Immature natural killer cell (primary cell): ENCODE data around the gene DENND10. TPM values are rescaled to one million over a fixed set of nuclear protein-coding genes. Genes with fewer than 3 reads are reported as not detected.
"Not testable (repeated sequence)": the region's sequence is repeated elsewhere in the genome, so short reads cannot be mapped to it uniquely, and the experiment has no call there.

ENCODE experiments used
- DNase-seq, 3 donors: peaks; one replicate each; pipeline ENCODE4 v3.0.0; 2022; ENCODE audit warnings: mixed read lengths in 1 of 3
- H3K27ac Mint-ChIP-seq, 6 donors: one replicate each; pipeline ENCODE4 v1.8.0; 2020; ENCODE audit warnings: mixed read lengths in 6 of 6, mild to moderate bottlenecking in 5 of 6, inconsistent platforms in 4 of 6, moderate library complexity in 3 of 6
- H3K27me3 Mint-ChIP-seq, 3 donors: one replicate each; pipeline ENCODE4 v1.8.0; 2020 to 2021; ENCODE audit warnings: low read depth in 3 of 3, mild to moderate bottlenecking in 3 of 3, mixed read lengths in 3 of 3, moderate library complexity in 3 of 3, inconsistent platforms in 1 of 3
- H3K36me3 Mint-ChIP-seq, 3 donors: one replicate each; pipeline ENCODE4 v1.8.0; 2020; ENCODE audit warnings: mixed read lengths in 3 of 3, inconsistent platforms in 2 of 3, mild to moderate bottlenecking in 2 of 3
- H3K4me1 Mint-ChIP-seq, 2 donors: one replicate each; pipeline ENCODE4 v1.8.0; 2020; ENCODE audit warnings: inconsistent platforms in 2 of 2, mild to moderate bottlenecking in 2 of 2, mixed read lengths in 2 of 2, moderate library complexity in 1 of 2
- H3K4me3 Mint-ChIP-seq, 5 donors: one replicate each; pipeline ENCODE4 v1.8.0; 2020; ENCODE audit warnings: mild to moderate bottlenecking in 5 of 5, mixed read lengths in 5 of 5, inconsistent platforms in 3 of 5, moderate library complexity in 3 of 5
- H3K9me3 Mint-ChIP-seq, 6 donors: one replicate each; pipeline ENCODE4 v1.8.0; 2020; ENCODE audit warnings: mild to moderate bottlenecking in 6 of 6, mixed read lengths in 6 of 6, inconsistent platforms in 4 of 6, moderate library complexity in 3 of 6
- polyA plus RNA-seq, 3 donors: library from polyadenylated mRNA; unstranded; fragments of 300-500 nt; fragmentation: Illumina TruSeq; gene quantifications; one replicate each; pipeline ENCODE4 v1.2.3, GENCODE V29; 2021

DENND10 gene
- polyA plus RNA-seq, 3 donors from 2014 or later: 26.2 to 37.4 (median 36.9) TPM

DNA sequence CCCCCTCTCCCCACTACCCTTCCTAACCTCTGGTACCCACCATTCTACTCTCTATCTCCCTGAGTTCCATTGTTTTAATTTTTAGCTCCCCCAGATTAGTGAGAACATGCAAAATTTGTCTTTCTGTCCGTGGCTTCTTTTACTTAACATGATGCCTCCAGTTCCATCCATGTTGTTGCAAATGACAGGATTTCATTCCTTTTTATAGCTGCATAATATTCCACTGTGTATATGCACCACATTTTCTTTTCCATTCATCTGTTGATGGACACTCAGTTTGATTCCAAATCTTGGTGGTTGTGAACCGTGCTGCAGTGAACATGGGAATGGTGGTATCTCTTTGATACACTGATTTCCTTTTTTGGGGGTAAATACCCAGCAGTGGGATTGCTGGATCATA is 22.0 kb downstream of the DENND10 start:
- H3K27ac Mint-ChIP-seq: no peak overlapping the region
- no peaks in the 10 kb centered on the region for H3K9me3 Mint-ChIP-seq
- H3K4me3 Mint-ChIP-seq: no peak overlapping the region
- DNase-seq: no peak
- H3K27me3 Mint-ChIP-seq: peaks cover 0 to under 1% (median 0%) of the 10 kb centered on the region in 3 donors
- peaks cover 24 to 45% (median 28%) of the 10 kb centered on the region in 3 donors for H3K36me3 Mint-ChIP-seq
- peaks cover 11 to 13% of the 10 kb centered on the region in 2 donors for H3K4me1 Mint-ChIP-seq

GRCh38 chr10:119129721-119130120 is 25.8 kb downstream of the DENND10 start:
- peaks cover 0 to 3% (median 2%) of the 10 kb centered on the region in 3 donors for H3K27me3 Mint-ChIP-seq
- peaks cover 27 to 32% of the 10 kb centered on the region in 2 donors for H3K4me1 Mint-ChIP-seq
- no peak overlapping the region for H3K4me3 Mint-ChIP-seq
- H3K27ac Mint-ChIP-seq: no peak overlapping the region
- no peaks in the 10 kb centered on the region for H3K9me3 Mint-ChIP-seq
- H3K36me3 Mint-ChIP-seq: peaks cover 27 to 42% (median 27%) of the 10 kb centered on the region in 3 donors
- DNase-seq: no peak

GRCh38 chr10:119131512-119132240 is 27.8 kb downstream of the DENND10 start:
- Mint-ChIP-seq H3K27ac (peak overlapping the region; percentile 90 to 95 (median 94)), H3K36me3 (peaks cover 19 to 38% (median 19%) of the 10 kb centered on the region in 3 donors), H3K4me1 (peaks cover 32 to 40% of the 10 kb centered on the region in 2 donors), H3K9me3 (no peaks in the 10 kb centered on the region), H3K27me3 (peaks cover 0 to 4% (median 3%) of the 10 kb centered on the region in 3 donors), H3K4me3 (peak overlapping the region; percentile 84 to 92 (median 88))
- peak; percentile 42 to 54 (median 43) for DNase-seq

GRCh38 chr10:119132521-119133345 is 28.8 kb downstream of the DENND10 start:
- Mint-ChIP-seq H3K9me3 (no peaks in the 10 kb centered on the region), H3K4me1 (peaks cover 32 to 40% of the 10 kb centered on the region in 2 donors), H3K4me3 (peak overlapping the region in 3 of 5 donors; percentile 84 to 92 (median 91)), H3K27ac (peak overlapping the region; percentile 90 to 95 (median 94)), H3K36me3 (peaks cover 19 to 38% (median 19%) of the 10 kb centered on the region in 3 donors), H3K27me3 (peaks cover 0 to 4% (median 3%) of the 10 kb centered on the region in 3 donors)
- no peak for DNase-seq

GRCh38 chr10:119133949-119134348 is 30.0 kb downstream of the DENND10 start:
- no peak overlapping the region for H3K4me3 Mint-ChIP-seq
- peaks cover 32 to 40% of the 10 kb centered on the region in 2 donors for H3K4me1 Mint-ChIP-seq
- peak overlapping the region in 4 of 6 donors; percentile 14 to 51 (median 48) for H3K27ac Mint-ChIP-seq
- DNase-seq: no peak
- peaks cover 0 to 6% (median 3%) of the 10 kb centered on the region in 3 donors for H3K27me3 Mint-ChIP-seq
- H3K9me3 Mint-ChIP-seq: no peaks in the 10 kb centered on the region
- H3K36me3 Mint-ChIP-seq: peaks cover 17 to 36% (median 17%) of the 10 kb centered on the region in 3 donors

DNA sequence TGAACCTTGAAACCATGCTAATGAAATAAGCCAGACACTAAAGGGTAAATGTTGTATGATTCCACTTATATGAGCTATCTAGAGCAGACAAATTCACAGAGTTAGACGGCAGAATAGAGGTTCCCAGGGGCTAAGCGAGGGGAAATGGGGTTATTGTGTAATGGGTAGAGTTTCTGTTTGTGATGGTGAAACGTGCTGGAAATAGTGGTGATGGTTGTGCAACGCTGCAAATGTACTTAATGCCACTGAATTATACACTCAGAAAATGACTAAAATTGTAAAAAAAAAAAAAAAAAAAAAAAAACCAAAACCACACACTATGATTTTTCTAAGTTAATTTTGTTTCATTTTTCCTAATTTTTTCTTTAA is 31.6 kb downstream of the DENND10 start:
- H3K27me3 Mint-ChIP-seq: peaks cover 0 to 7% (median 3%) of the 10 kb centered on the region in 3 donors
- peaks cover 31 to 38% of the 10 kb centered on the region in 2 donors for H3K4me1 Mint-ChIP-seq
- peak overlapping the region; percentile 5 to 73 (median 28) for H3K27ac Mint-ChIP-seq
- no peaks in the 10 kb centered on the region for H3K9me3 Mint-ChIP-seq
- H3K36me3 Mint-ChIP-seq: peaks cover 12 to 29% (median 15%) of the 10 kb centered on the region in 3 donors
- peak overlapping the region in 4 of 5 donors; percentile 1 to 64 (median 8) for H3K4me3 Mint-ChIP-seq
- DNase-seq: no peak

GRCh38 chr10:119136084-119136483 is 32.2 kb downstream of the DENND10 start:
- H3K27ac Mint-ChIP-seq: peak overlapping the region in 3 of 6 donors; percentile 4 to 75 (median 59)
- peak overlapping the region in 2 of 5 donors; percentile 4 to 18 for H3K4me3 Mint-ChIP-seq
- peaks cover 25 to 33% of the 10 kb centered on the region in 2 donors for H3K4me1 Mint-ChIP-seq
- H3K27me3 Mint-ChIP-seq: peaks cover 0 to 5% (median 3%) of the 10 kb centered on the region in 3 donors
- H3K36me3 Mint-ChIP-seq: peaks cover 9 to 25% (median 11%) of the 10 kb centered on the region in 3 donors
- no peaks in the 10 kb centered on the region for H3K9me3 Mint-ChIP-seq
- no peak for DNase-seq

GRCh38 chr10:119137878-119138277 is 34.0 kb downstream of the DENND10 start:
- not testable (repeated sequence) for H3K27ac Mint-ChIP-seq

DNA sequence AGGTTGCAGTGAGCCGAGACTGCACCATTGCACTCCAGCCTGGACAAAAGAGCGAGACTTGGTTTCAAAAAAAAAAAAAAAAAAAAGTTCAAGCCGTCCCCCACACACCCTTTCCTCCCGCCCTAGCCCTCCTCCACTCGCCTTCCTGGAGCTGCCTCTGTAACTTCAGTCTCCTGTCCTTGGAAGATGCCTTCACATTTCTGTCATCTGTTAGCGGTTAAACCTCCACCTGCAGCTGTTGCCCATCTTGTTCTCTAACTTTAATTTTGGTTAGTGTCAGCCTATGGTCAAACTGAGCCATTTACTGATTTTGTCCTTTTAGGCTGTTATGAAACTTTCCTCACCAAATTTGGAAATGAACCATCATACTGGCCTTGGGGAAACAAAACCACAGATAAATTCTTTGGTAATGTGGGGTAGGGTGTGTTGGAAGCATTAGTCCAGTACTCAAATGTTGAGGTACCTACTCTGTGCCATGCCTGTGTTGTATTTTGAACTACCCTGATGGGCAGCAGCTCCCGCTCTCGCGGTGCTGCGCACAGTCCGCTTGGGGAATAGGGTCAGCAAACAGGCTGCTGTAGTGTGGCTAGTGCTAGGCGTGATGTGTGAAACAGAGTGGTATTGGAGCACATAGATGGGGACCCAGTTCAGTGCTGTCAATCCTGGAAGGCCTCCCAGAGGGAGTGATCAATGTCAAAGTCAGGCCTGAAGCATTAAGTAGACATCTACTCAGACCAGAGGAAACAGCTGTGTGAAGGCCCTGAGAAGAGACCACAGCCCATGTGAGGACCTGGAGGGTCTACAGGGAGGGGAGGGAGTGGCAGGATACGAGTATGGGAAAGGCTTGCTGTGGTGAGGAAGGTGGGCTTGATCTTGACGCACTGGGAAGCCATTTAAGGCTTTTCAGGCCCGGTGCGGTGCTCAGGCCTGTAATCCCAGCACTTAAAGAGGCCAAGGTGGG is 34.7 kb downstream of the DENND10 start:
- no peak for DNase-seq
- Mint-ChIP-seq H3K4me1 (peaks cover 7 to 10% of the 10 kb centered on the region in 2 donors), H3K9me3 (no peaks in the 10 kb centered on the region), H3K27ac (peak overlapping the region in 2 of 6 donors; percentile 34 to 52), H3K36me3 (peaks cover 7 to 23% (median 12%) of the 10 kb centered on the region in 3 donors), H3K4me3 (no peak overlapping the region), H3K27me3 (peaks cover 0 to 5% (median 0%) of the 10 kb centered on the region in 3 donors)

More at GRCh38 chr10:119137878-119138277, 34.0 kb downstream of the DENND10 start:
- H3K27me3 Mint-ChIP-seq, DNase-seq, H3K9me3 Mint-ChIP-seq, H3K4me3 Mint-ChIP-seq: not testable (repeated sequence)
- peaks cover 9 to 16% of the 10 kb centered on the region in 2 donors for H3K4me1 Mint-ChIP-seq
- peaks cover 9 to 24% (median 11%) of the 10 kb centered on the region in 3 donors for H3K36me3 Mint-ChIP-seq

DNA sequence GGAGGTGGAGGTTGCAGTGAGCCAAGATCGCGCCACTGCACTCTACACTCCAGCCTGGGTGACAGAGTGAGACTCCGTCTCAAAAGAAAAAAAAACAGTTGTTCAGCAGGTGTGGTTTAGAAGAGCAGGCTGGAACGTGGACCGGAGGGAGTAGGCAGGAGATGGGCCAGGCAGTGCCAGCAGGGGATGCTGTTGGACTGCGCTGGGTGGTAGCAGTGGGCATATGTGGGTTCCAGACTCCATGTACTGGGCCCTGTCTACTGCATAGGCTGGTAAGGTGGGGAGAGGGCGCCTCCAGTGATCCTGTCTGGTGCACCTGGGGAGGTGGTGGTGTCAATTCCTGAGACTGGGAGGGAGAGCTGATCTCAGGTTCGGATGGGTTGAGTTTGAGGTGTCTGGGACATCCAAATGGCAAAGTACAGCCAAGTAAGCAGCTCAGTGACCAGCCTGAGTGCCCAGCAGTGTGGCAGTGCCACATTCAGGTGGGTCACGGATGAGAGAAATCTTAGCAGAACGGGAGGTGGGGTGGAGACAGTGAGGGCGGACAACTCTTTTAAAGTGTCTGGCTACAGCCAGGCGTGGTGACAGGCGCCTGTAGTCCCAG is 35.7 kb downstream of the DENND10 start:
- no peaks in the 10 kb centered on the region for H3K9me3 Mint-ChIP-seq
- no peak overlapping the region for H3K4me3 Mint-ChIP-seq
- peak overlapping the region in 3 of 6 donors; percentile 23 to 49 (median 40) for H3K27ac Mint-ChIP-seq
- H3K36me3 Mint-ChIP-seq: peaks cover 4 to 19% (median 8%) of the 10 kb centered on the region in 3 donors
- DNase-seq: peak in 2 of 3 donors; percentile 24 to 34
- H3K4me1 Mint-ChIP-seq: peaks cover 5 to 8% of the 10 kb centered on the region in 2 donors
- H3K27me3 Mint-ChIP-seq: peaks cover 0 to 5% (median 0%) of the 10 kb centered on the region in 3 donors

GRCh38 chr10:119140603-119141245 is 36.8 kb downstream of the DENND10 start:
- no peak for DNase-seq
- no peaks in the 10 kb centered on the region for H3K9me3 Mint-ChIP-seq
- peaks cover 4 to 15% (median 8%) of the 10 kb centered on the region in 3 donors for H3K36me3 Mint-ChIP-seq
- peaks cover 0 to 2% (median 0%) of the 10 kb centered on the region in 3 donors for H3K27me3 Mint-ChIP-seq
- peaks cover 0 to under 1% of the 10 kb centered on the region in 2 donors for H3K4me1 Mint-ChIP-seq
- H3K27ac Mint-ChIP-seq: no peak overlapping the region
- H3K4me3 Mint-ChIP-seq: no peak overlapping the region

DNA sequence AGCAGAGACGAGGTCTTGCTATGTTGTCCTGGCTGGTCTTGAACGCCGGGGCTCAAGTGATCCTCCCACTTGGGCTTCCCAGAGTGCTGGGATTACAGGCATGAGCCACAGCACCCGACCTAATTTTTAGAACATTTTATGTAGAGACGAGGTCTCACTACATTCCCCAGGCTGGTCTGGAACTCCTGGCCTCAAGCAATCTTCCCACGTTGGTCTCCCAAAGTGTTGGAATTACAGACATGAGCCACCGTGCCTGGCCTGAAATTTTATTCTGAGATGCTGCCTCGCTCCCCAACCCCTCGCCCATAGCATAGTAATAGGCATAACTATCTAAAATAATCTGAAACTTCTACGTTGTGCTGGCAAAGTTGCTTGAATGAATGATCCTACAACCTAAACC is 39.7 kb downstream of the DENND10 start:
- Mint-ChIP-seq H3K4me3 (no peak overlapping the region), H3K4me1 (no peaks in the 10 kb centered on the region), H3K36me3 (peaks cover 4 to 17% (median 8%) of the 10 kb centered on the region in 3 donors), H3K27ac (no peak overlapping the region), H3K27me3 (peaks cover 0 to 2% (median 0%) of the 10 kb centered on the region in 3 donors), H3K9me3 (no peaks in the 10 kb centered on the region)
- no peak for DNase-seq
